Trophoblast cell (in vitro differentiated cells and primary cell): ENCODE data around the gene LRRTM4.

ENCODE experiments used
- DNase-seq, 2 donors: peaks; one replicate each; pipeline ENCODE4 v3.0.0-alpha.2; 2016
- H2AFZ ChIP-seq: 2 replicates; pipeline ENCODE4 v1.6.1; 2013; ENCODE audit warnings: low read length, moderate library complexity, mild to moderate bottlenecking; ENCODE audit not compliant: insufficient read depth, poor library complexity
- H2AK5ac ChIP-seq: 2 replicates; pipeline ENCODE4 v1.6.1; 2013; ENCODE audit warnings: mild to moderate bottlenecking, low read length
- H2BK120ac ChIP-seq: 2 replicates; pipeline ENCODE4 v1.6.1; 2013; ENCODE audit warnings: low read length, mild to moderate bottlenecking, moderate library complexity; ENCODE audit not compliant: insufficient read depth, poor library complexity
- H2BK12ac ChIP-seq: 2 replicates; pipeline ENCODE4 v1.6.1; 2013; ENCODE audit warnings: mild to moderate bottlenecking, low read length, moderate library complexity
- H2BK5ac ChIP-seq: 2 replicates; pipeline ENCODE4 v1.6.1; 2013; ENCODE audit warnings: low read length, low read depth, moderate library complexity, mild to moderate bottlenecking; ENCODE audit not compliant: poor library complexity
- H3K14ac ChIP-seq: 2 replicates; pipeline ENCODE4 v1.6.1; 2013; ENCODE audit warnings: mild to moderate bottlenecking, low read length
- H3K18ac ChIP-seq: 2 replicates; pipeline ENCODE4 v1.6.1; 2013; ENCODE audit warnings: mild to moderate bottlenecking, low read length
- H3K23ac ChIP-seq: 2 replicates; pipeline ENCODE4 v1.6.1; 2013; ENCODE audit warnings: low read length
- H3K27ac ChIP-seq: 2 replicates; pipeline ENCODE4 v1.5.1; 2013; ENCODE audit warnings: low read depth, mild to moderate bottlenecking, inconsistent platforms, low read length, moderate library complexity
- H3K27me3 ChIP-seq: 2 replicates; pipeline ENCODE4 v1.6.1; 2013; ENCODE audit warnings: inconsistent platforms, mild to moderate bottlenecking, low read length, moderate library complexity; ENCODE audit not compliant: insufficient read depth
- H3K36me3 ChIP-seq, 2 experiments: 1 replicate in 1 of 2; 2 replicates in 1 of 2; pipeline ENCODE4 v1.6.1; 2013; ENCODE audit warnings: low read length in 2 of 2, mild to moderate bottlenecking in 2 of 2, moderate library complexity in 1 of 2; ENCODE audit not compliant: insufficient read depth in 2 of 2, control insufficient read depth in 1 of 2
- H3K4ac ChIP-seq: 2 replicates; pipeline ENCODE4 v1.6.1; 2013; ENCODE audit warnings: low read depth, mild to moderate bottlenecking, low read length, moderate library complexity
- H3K4me1 ChIP-seq, 2 experiments: 1 replicate in 1 of 2; 2 replicates in 1 of 2; pipeline ENCODE4 v1.6.1; 2013; ENCODE audit warnings: low read length in 2 of 2, mild to moderate bottlenecking in 2 of 2, moderate library complexity in 1 of 2; ENCODE audit not compliant: insufficient read depth in 2 of 2, control insufficient read depth in 1 of 2
- H3K4me2 ChIP-seq: 2 replicates; pipeline ENCODE4 v1.6.1; 2013; ENCODE audit warnings: inconsistent platforms, mild to moderate bottlenecking, low read length, moderate library complexity
- H3K4me3 ChIP-seq: 2 replicates; pipeline ENCODE4 v1.5.1; 2013; ENCODE audit warnings: mild to moderate bottlenecking, low read depth, low read length, inconsistent platforms
- H3K79me1 ChIP-seq: one replicate; pipeline ENCODE4 v1.6.1; 2013; ENCODE audit warnings: low read length
- H3K79me2 ChIP-seq: 2 replicates; pipeline ENCODE4 v1.6.1; 2013; ENCODE audit warnings: low read length, mild to moderate bottlenecking; ENCODE audit not compliant: control insufficient read depth, insufficient read depth, poor library complexity
- H3K9ac ChIP-seq: 2 replicates; pipeline ENCODE4 v1.6.1; 2013; ENCODE audit warnings: mild to moderate bottlenecking, low read length
- H3K9me3 ChIP-seq: 2 replicates; pipeline ENCODE4 v1.6.1; 2013; ENCODE audit warnings: low read depth, mild to moderate bottlenecking, control low read depth, inconsistent platforms, low read length; ENCODE audit not compliant: insufficient read depth
- H4K12ac ChIP-seq: 2 replicates; pipeline ENCODE4 v1.6.1; 2013; ENCODE audit warnings: low read depth, mild to moderate bottlenecking, low read length, moderate library complexity
- H4K8ac ChIP-seq: 2 replicates; pipeline ENCODE4 v1.6.1; 2013; ENCODE audit warnings: low read depth, mild to moderate bottlenecking, low read length, moderate library complexity
- H4K91ac ChIP-seq: one replicate; pipeline ENCODE4 v1.6.1; 2013; ENCODE audit warnings: low read depth, mild to moderate bottlenecking, low read length, moderate library complexity
- WGBS: extraction: QIAGEN DNeasy Blood & Tissue Kit; methylation state at CpG from one replicate; pipeline ENCODE4 v1.1.7; 2013; ENCODE audit warnings: missing lambda C conversion rate; ENCODE audit not compliant: insufficient read length, insufficient coverage; ENCODE audit errors: extremely low coverage; 5-methylcytosine and 5-hydroxymethylcytosine counted together

The LRRTM4 gene

GRCh38 chr2:77108915-77109314 lies 413.3 kb downstream of the LRRTM4 start:
- H3K4ac ChIP-seq = no peak overlapping the region
- no peak overlapping the region for H2BK120ac ChIP-seq
- H3K18ac ChIP-seq = no peak overlapping the region
- no peak overlapping the region for H2AK5ac ChIP-seq
- no peak overlapping the region for H2AFZ ChIP-seq
- no peak for DNase-seq
- H3K9me3 ChIP-seq = no peaks in the 10 kb centered on the region
- no peaks in the 10 kb centered on the region for H3K36me3 ChIP-seq
- no peak overlapping the region for H3K14ac ChIP-seq
- H3K79me1 ChIP-seq = no peaks in the 10 kb centered on the region
- no peak overlapping the region for H3K4me2 ChIP-seq
- no peak overlapping the region for H4K12ac ChIP-seq
- WGBS = no CpG with 5 or more reads among the region's 1 CpG
- peaks cover 2% of the 10 kb centered on the region in 2 experiments for H3K4me1 ChIP-seq
- H4K91ac ChIP-seq = no peak overlapping the region
- no peak overlapping the region for H3K27ac ChIP-seq
- H3K23ac ChIP-seq = no peak overlapping the region
- H2BK12ac ChIP-seq = no peak overlapping the region
- no peak overlapping the region for H4K8ac ChIP-seq
- H3K79me2 ChIP-seq = no peaks in the 10 kb centered on the region
- no peak overlapping the region for H3K4me3 ChIP-seq
- H3K27me3 ChIP-seq = no peaks in the 10 kb centered on the region
- no peak overlapping the region for H3K9ac ChIP-seq
- no peak overlapping the region for H2BK5ac ChIP-seq

DNA sequence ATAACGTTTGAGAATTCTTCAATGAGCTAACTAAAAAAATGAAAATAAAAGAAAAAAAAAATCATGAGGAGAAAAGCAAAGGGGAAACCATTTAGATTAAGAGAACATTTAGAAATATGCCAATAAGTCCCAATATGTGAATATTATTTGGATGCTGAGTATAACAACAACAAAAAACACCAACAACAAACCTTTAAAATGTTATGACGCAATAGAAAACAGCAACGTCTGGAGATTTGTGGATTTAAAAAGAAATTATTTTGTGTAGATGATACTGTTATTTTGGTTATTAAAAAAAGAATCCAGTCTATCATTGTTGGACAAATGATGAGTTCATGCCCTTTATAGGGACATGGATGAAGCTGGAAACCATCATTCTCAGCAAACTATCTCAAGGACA lies 417.2 kb downstream of the LRRTM4 start:
- DNase-seq = no peak
- H2BK5ac ChIP-seq = no peak overlapping the region
- no peaks in the 10 kb centered on the region for H3K9me3 ChIP-seq
- peaks cover 2 to 6% of the 10 kb centered on the region in 2 experiments for H3K4me1 ChIP-seq
- no peaks in the 10 kb centered on the region for H3K36me3 ChIP-seq
- peaks cover 2% of the 10 kb centered on the region for H3K79me1 ChIP-seq
- H3K27me3 ChIP-seq = no peaks in the 10 kb centered on the region
- H4K8ac ChIP-seq = no peak overlapping the region
- no peak overlapping the region for H3K18ac ChIP-seq
- H2AK5ac ChIP-seq = no peak overlapping the region
- H3K23ac ChIP-seq = no peak overlapping the region
- no peak overlapping the region for H4K12ac ChIP-seq
- H2BK12ac ChIP-seq = no peak overlapping the region
- H3K27ac ChIP-seq = no peak overlapping the region
- H3K4me3 ChIP-seq = no peak overlapping the region
- no peak overlapping the region for H3K14ac ChIP-seq
- H3K79me2 ChIP-seq = peaks cover 2% of the 10 kb centered on the region
- 100% methylated on average over 1 of the region's 3 CpGs for WGBS
- no peak overlapping the region for H4K91ac ChIP-seq
- no peak overlapping the region for H3K4ac ChIP-seq
- H3K9ac ChIP-seq = no peak overlapping the region
- H2BK120ac ChIP-seq = no peak overlapping the region
- no peak overlapping the region for H3K4me2 ChIP-seq
- H2AFZ ChIP-seq = no peak overlapping the region

DNA sequence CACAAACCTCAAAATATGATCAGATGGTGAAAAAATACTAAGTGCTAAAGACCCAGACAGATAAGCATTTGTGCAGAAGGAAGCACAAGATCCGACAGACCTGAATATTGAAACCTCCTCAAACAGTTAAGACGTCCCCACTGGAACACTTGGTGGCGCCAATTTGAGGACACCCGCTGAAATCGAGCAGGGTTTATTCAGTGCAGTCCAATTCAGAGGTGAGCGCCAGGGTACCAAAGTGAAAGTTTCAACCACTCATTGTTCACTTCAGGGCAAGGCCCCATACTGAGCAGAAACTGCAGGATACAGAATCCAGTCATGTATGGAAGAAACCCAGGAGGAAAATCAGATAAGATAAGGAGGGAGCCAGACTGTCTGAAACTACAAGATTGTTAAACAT lies 417.6 kb downstream of the LRRTM4 start:
- Histone ChIP-seq H2AFZ (no peak overlapping the region), H3K9me3 (no peaks in the 10 kb centered on the region), H3K4me2 (no peak overlapping the region), H3K27ac (peak overlapping the region; percentile 78), H2AK5ac (no peak overlapping the region), H4K12ac (no peak overlapping the region), H3K14ac (no peak overlapping the region), H4K8ac (peak overlapping the region; percentile 52), H3K4me1 (peaks cover 2 to 6% of the 10 kb centered on the region in 2 experiments), H4K91ac (peak overlapping the region; percentile 42), H3K4me3 (no peak overlapping the region), H2BK5ac (peak overlapping the region; percentile 76), H2BK12ac (peak overlapping the region; percentile 52), H2BK120ac (no peak overlapping the region), H3K79me1 (peaks cover 2% of the 10 kb centered on the region), H3K27me3 (no peaks in the 10 kb centered on the region), H3K9ac (no peak overlapping the region), H3K4ac (no peak overlapping the region), H3K23ac (no peak overlapping the region), H3K79me2 (peaks cover 2% of the 10 kb centered on the region), H3K18ac (no peak overlapping the region), H3K36me3 (no peaks in the 10 kb centered on the region)
- DNase-seq = no peak
- no CpG with 5 or more reads among the region's 6 CpGs for WGBS

DNA sequence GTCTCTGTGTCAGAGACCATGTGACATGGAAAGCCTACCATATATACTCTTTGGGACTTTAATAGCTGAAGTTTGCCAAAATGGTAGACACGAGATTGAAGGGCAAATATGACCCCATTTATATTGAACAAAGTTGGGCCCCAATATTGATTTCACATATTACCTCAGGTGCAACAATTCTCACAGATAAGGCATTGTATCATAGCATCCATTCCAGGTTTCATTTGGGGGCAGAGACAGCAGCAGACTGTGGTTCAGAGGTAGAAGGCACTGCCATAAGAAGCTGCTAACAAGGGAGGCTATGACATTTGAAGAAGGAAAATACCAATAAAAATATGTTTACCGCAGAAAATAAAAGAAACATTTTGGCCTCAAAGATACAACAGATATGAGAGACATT lies 419.2 kb downstream of the LRRTM4 start:
- no CpG with 5 or more reads among the region's 2 CpGs for WGBS
- no peak overlapping the region for H3K18ac ChIP-seq
- H3K79me2 ChIP-seq = peaks cover 2% of the 10 kb centered on the region
- H3K36me3 ChIP-seq = no peaks in the 10 kb centered on the region
- H3K14ac ChIP-seq = no peak overlapping the region
- no peak overlapping the region for H2AK5ac ChIP-seq
- H3K4me1 ChIP-seq = peaks cover 2 to 6% of the 10 kb centered on the region in 2 experiments
- H4K91ac ChIP-seq = peak overlapping the region; percentile 68
- no peak overlapping the region for H4K8ac ChIP-seq
- no peak for DNase-seq
- no peak overlapping the region for H3K4me3 ChIP-seq
- no peak overlapping the region for H3K9ac ChIP-seq
- H2BK12ac ChIP-seq = no peak overlapping the region
- no peak overlapping the region for H3K23ac ChIP-seq
- no peak overlapping the region for H3K4me2 ChIP-seq
- no peak overlapping the region for H4K12ac ChIP-seq
- H3K4ac ChIP-seq = no peak overlapping the region
- no peak overlapping the region for H2AFZ ChIP-seq
- no peaks in the 10 kb centered on the region for H3K9me3 ChIP-seq
- H3K79me1 ChIP-seq = peaks cover 2% of the 10 kb centered on the region
- no peak overlapping the region for H2BK120ac ChIP-seq
- H3K27me3 ChIP-seq = no peaks in the 10 kb centered on the region
- H3K27ac ChIP-seq = no peak overlapping the region
- no peak overlapping the region for H2BK5ac ChIP-seq
